HG02943 (cell line): ENCODE data around the gene PRR27.
A peak's percentile ranks its signal among the peaks of the same experiment; 100 is the strongest.

ENCODE experiments used
- ATAC-seq: cut with Tn5 transposase; IDR thresholded peaks from one replicate; pipeline ENCODE4 v1.9.1; 2021; ENCODE audit warnings: mild to moderate bottlenecking, low read depth, moderate library complexity; ENCODE audit not compliant: unreplicated experiment

The PRR27 gene

DNA sequence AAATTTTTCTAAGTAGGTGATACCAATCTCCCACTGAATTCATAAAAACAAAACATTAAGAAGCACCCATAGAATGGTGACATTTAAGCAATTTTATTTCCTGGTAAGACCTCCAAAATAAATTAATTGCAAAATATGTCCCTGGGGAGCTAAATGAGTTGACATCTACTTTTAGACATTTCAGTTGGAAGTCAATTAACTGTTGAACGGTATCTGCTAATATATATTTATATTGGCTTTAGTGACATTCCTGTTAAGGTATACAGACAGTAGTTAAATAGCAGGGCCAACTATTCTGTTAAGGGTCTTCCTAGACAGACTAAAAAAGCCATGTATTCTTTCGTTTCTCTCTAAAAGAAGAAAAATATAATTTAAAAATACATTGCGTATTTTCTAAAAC is at the start of gene PRR27:
Gene PRR27 (plus strand): TSS at position 301 of the 400 bp plus-strand sequence. CDS start 139 bp downstream, outside the sequence.
- ATAC-seq = no peak

DNA sequence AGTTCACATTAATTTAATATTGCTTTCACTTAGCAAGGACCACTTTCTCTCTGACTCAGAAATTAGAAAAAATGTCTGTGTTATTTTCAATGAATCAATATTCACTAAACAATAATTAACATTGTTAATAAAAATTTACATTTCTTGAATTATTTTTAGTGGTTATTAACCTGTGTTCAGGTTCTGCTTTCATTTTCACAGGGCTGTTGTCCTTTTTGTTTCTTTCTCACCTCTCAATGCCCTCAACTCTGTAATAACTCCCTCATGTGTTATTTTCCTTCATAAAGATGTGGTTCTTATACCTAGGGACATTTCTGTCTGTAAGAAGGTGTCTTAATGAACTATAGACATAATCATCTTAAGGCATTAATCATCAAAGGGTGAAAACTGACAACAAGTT is 43.1 kb upstream of the PRR27 start:
- ATAC-seq = no peak

DNA sequence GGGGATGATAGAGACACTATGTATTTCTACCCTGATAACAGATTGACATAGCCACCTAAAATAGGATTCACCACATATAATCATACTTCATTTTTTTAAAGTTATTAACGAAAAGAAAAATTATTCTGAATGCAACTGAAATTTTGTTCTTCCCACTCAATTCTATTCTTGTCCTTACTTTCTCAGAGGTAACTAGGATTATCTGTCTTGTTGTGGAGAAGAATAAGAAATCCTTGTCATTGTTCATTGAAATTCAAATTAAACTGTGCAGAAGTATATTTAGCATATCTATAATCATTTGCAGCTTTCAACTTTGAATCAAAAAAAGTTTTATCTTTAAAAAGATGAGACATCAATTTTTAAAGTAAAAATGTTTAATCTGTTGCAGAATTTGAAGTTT is 40.4 kb upstream of the PRR27 start:
- ATAC-seq = no peak

DNA sequence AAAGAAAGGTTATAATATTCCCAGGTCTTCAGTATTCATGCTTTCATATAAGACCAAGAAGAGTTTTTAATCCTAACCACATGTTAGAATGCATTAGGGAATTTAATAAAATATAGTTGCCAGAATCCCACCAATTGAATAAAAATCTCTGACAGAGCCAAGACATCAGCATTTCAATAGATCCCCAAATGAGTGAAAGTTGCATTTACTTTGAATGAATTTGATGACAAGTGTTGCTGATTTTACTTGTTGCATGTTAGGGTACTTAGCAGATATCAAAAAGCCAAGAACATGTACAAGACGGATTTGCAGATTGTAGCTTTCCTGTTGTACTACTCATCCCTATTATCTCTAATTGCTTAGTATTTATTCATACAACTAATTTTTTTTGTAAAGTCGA is 39.9 kb upstream of the PRR27 start:
- no peak for ATAC-seq

DNA sequence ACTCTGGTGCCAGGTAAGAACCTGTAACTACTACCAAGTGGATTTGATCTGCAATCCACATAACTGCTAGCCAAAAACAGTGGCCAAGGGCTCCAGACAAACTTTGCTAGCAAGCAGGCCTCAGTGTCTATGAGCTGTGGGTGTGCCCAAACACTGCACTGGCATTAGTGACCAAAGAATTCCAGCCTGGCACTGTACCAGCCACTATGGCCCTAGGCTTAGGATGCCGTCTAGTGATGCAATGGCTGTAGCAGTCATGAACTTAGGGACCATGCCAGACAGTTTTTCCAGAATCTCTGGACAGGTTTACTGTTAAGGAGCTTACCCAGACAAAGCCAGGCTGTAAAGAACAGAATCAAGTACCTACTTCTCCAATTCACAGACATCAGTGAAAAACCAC is 33.7 kb upstream of the PRR27 start:
- no peak for ATAC-seq

DNA sequence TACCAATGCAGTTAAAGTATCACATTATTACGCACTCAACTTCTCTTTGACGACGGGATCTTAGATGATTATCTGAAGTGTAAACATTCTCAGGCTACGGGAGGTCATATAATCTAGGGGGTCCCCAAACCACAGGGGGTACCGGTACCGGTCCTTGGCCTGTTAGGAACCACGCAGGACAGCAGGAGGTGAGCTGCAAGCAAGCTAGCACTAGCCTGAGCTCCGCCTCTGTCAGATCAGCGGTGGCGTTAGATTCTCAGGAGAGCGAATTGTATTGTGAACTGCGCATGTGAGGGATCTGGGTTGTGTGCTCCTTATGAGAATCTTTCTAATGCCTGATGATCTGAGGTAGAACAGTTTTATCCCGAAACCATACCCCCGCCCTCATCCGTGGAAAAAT is 20.6 kb upstream of the PRR27 start:
- ATAC-seq = no peak

DNA sequence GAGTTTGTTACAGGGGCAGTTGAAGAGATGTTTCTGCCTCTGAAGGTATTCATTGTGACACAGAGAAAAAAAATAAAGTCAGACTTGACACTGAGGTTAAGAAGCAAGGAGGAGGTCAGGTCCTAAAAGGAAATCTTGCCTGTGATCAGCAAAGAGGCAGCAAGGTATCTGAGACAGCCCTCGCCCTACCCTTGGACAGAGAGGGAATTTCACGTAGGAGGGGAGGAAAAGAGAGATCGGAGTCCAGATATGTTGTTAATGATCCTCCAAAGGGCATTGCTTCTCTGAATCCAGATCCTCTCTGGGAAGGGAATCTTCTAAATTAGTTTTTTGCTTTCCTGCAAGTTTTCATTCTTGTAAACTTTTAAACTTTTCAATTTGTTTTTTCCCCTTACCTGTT is 15.3 kb upstream of the PRR27 start:
- no peak for ATAC-seq

DNA sequence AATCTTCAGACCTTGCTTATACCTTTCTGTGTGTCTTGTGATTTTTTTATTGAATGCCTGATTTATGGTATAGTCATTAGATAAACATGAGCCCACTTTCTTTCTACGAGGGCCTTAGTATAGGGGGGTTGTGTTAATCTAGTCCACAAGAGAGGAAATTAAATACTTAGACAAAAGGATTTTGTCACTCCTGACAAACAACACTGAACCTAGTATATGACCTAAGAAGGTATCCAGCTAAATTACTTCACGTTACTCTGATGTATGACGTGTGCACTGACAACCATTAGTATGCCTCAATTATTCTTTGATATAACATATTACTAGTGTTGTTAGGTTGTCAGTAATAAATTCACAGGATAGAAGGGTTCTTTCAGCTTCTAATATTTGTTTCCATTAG is 2.8 kb upstream of the PRR27 start:
- no peak for ATAC-seq

DNA sequence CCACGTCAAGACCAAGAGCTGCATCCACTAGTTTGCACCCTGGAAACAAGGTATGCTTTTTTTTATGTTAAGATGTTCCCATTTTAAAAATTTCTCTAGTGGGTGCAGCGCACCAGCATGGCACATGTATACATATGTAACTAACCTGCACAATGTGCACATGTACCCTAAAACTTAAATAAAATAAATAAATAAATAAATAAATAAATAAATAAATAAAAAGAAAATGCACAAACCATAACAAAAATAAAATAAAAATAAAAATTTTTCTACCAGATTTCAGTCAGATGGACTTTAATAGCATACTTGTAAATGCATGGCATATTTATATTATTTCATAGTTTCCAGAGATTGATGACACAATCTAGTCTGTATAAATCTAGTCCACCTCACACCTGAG is 1.9 kb upstream of the PRR27 start:
- no peak for ATAC-seq

DNA sequence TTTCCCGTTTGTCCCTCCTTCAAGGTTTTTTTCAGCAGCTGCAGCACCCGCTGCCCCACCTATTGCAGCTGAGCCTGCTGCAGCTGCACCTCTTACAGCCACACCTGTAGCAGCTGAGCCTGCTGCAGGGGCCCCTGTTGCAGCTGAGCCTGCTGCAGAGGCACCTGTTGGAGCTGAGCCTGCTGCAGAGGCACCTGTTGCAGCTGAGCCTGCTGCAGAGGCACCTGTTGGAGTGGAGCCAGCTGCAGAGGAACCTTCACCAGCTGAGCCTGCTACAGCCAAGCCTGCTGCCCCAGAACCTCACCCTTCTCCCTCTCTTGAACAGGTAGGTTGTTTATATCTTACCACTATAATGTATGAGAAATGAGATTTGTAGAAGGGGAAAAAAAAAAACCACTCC is 4.5 kb downstream of the PRR27 start:
- ATAC-seq = no peak

DNA sequence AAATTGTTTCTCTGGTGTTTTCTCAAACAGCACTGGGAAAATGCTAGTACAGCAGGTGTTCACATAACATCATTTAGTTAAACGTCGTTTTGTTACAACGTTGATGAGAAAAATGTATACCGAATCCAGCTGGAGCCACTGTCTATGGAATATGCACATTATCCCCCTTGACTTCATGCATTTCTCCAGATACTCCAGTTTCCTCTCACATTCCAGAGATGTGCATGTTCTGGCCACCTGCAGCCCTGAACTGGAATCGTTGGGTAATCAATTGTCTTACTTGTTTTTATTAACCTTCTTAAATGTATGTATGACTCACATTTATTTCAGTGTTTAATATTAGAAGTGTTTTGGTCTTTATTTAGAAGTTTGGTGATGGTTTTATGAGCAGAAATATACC is 23.1 kb downstream of the PRR27 start:
- ATAC-seq = no peak

DNA sequence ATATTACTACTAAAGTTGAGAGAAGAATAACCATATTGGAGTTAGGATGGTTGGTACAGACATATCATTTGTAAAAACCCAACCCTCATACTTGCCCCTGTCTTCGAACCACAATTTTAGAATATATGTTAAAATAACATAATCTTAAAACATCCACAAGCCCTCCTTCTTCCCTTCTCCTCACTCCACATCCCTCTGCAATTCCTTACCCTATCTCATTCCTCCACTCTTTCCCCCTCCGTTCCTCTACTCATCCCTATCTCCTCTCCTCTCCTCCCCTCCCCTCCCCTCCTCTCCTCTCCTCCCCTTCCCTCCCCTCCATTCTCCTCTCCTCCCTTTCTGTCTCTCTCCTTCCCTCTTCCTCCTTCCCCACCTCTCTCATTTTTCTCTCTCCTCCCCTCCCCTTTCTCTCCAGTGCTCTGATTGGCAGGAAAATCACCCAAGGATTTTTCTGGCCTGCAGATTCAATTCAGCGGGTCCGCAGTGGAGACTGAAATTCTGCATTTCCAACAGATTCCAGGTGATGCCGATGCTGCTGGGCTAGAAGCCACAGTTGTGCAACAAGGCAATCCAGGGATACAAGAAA is 24.1 kb downstream of the PRR27 start:
- no peak for ATAC-seq

DNA sequence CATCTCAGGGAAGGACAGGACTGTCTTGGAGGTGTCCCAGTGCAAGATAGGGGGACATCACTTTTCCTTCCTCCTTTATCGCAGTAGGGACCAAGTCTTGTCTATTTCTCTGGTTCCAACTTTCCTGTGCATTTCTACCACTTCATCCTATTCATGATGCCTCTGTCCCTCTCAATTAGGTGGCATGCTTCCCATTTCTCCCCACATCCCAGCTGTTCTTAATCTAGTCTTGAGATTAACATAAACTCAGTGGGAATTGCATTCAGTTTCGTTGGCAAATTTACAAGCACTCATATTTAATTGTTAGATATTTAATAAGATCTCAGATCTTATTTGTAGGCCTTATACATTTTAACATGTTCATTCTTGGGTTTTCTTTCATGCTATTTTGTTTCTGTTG is 25.8 kb downstream of the PRR27 start:
- ATAC-seq = no peak

DNA sequence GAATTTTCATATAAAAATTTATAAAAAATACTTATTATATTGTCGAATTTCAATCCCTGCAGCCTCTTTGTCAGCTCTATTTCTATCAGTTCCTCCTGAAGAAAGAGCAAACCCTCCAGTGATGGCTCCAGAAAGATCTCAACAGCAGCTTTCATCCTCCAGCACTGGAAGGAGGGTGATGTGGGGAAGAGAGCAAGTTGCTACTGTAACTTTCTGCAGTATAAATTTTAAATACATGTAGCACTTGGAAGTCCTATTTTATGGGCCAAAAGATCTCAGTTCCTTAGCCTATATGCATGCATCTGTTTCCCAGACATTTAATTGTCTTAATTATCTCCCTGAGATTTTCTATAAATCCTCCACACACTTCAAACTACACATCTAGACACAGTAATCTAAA is 27.8 kb downstream of the PRR27 start:
- ATAC-seq = no peak

DNA sequence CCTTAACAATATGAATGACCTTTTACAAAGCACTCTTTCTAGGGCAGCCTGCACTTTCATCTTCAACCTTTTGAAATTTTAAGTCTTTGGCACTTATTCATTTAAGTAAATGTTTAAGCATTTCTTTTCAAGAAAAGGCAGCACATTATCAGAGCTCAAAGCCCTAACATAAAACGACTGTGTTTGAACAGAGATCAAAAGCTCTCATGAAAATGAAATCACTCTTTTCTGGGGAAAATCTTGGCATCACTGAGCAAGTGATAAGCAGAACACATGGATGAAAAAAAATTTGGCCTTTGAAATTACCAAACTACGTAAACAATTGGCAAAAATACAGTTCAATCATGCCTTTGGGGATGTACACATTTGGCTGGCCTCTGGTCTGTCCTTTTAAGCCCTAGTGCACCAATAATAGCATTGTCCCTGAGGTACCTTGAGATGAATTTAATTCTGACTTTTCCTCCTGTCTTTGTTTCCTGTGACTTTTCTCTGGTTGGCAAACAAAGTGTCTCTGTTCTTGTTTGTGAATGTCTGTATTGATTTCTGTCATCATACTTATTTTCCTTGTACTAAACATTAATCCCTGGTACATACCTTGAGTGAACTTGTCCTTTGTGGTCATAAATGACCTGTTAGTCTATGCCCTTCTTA is 28.6 kb downstream of the PRR27 start:
- ATAC-seq = no peak

DNA sequence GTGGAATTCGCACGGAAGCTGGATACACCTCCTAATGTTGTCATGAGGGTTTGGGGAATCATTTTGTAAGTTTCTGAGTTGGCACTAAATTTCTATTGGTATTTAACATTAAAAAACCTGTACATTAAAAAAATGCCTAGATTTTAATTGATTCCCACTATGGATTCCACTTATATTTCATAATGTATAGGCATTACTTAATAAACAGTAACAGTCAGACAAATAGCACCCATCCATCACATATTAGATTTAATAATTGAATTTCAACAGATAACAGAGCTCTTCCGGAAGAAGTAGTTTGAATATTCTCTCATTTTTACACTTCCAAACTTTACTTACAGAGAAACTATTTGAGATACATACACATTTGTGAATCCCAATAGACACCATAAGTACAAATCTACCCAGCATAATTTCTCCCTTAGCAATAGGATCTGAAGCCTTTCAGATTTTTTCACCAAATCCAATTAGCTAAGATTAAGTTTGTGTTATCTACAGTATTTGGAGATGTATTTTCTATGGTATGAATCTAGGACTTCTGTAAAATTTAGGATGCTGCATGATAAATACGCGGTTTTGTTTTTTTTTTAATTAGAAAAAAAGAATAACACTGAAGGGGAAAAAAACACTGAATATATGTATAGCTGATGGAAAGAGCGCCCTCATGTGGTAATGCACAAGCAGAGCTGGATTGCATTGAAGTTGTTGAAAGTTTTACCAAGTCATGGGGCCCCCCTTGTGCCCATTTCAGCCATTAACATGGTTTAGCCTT is 29.3 kb downstream of the PRR27 start:
- peak; percentile 88 for ATAC-seq

DNA sequence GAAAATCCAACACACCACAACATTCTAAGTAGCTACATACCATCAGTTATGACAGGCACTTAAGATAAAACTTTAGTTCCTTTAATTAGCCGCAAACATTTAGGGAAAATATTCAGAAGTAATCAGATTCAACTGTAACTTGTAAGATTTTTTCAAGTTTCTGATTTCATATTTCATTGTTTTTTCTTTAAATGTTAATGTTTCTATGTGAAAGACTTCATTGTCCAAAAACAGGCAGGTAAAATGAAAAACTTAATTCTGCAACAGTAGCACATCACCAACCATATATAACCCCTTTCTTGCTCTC is 29.9 kb downstream of the PRR27 start:
- no peak for ATAC-seq

DNA sequence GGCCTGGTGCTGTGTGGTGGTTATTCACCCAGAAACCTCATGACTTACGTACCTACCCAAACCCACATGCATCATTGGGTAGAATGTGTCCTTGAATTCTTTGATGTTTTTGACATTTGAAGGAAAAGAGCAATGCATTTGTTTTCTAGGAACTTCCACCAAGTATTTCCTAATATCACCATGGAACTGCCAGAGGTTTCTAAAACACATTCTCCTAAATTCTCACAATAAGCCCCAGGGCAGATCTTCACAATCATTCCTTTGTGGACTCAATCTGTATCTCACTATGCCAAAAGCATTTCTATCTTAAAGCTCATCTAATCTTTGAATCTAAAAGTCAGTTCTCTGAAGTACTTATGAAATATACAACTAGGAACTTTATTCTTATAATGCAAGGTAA is 33.2 kb downstream of the PRR27 start:
- no peak for ATAC-seq

DNA sequence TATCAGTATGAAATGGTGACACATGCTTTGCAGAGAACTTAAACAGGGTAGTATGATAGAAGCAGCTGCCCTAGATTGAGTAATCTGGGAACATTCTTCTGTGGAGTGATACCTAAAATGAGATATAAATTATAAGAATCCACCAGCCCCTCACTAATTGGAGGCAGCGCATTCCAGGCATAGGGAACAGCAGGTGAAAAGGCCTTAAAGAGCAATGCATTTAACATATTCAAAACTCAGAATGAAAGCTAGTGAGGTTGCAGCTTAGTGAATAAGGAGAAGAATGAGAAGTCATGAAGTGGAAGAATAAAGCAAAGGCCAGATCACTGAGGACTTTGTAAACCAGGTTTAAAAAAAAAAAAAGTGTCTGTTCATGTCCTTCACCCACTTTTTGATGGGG is 36.5 kb downstream of the PRR27 start:
- ATAC-seq = no peak

DNA sequence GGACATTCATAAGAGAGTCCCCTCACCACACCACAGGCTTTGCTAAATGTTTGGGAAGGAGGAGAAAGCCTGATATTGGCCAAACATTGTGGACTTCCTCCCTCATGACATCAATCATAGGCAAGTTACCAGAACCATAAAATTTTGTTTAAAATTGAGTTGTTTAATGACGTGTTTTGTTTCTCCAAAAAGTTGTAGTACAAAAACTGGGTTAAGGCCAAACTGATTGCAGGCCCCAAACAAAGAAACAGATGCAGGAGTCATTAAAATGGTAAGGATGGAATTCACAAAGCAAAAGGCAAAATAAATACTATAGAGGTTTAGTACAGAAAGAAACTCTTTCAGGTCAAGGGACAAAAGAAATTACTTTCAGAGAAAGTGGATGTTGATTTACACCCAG is 37.6 kb downstream of the PRR27 start:
- ATAC-seq = no peak

DNA sequence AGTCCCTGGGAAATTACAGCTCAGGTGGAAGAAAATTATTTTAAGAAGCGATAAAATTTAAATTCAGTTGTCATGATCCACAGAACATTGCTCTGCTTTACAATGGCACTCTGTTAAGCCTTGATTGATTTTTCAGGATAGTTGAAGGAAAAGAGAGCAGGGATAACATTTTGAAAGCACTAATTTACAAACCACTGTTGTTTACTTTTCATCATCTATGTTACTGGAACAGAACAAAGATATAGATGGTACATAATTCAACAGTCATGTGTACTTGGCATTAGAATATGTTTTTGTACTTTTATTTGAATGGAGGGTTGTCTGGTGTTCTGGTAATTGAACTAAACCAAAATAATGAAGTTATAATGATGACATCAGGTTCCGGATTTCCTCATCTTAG is 38.9 kb downstream of the PRR27 start:
- no peak for ATAC-seq

DNA sequence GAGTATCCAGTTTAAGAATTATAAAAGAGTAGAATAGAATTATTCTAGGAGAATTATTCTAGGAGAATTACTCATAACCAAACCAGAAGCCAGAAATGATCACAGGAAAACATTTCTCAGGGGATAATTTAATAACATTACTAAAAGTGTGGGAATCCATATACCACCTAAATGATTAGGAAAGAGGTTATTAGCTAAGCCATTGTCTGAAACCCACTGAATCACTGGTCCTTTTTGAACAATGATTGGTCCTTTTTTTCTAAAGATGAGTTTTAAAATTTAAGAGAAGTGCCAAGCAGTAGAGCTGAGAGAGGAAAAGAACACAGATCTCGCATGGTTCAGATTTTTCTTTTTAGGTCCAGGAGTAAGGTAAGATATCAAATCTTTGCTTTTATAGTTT is 41.4 kb downstream of the PRR27 start, which contains the start of gene ODAM:
Gene ODAM (plus strand): TSS at position 301 of the 400 bp plus-strand sequence. CDS start 819 bp downstream, outside the sequence.
- ATAC-seq = no peak
